Stimulated activated naive CD4-positive, alpha-beta T cell (primary cell): ENCODE measurements around the gene SLC50A1.
"Not testable (repeated sequence)": the region's sequence is repeated elsewhere in the genome, so short reads cannot be mapped to it uniquely, and the experiment has no call there.

Experiments used
- DNase-seq, 6 experiments: peaks; one replicate each; lab custom pipeline; 2025; lab: John Stamatoyannopoulos, UW

SLC50A1 gene

GRCh38 chr1:155116113-155116764 lies 19.4 kb upstream of the SLC50A1 start:
- no peak for DNase-seq

DNA sequence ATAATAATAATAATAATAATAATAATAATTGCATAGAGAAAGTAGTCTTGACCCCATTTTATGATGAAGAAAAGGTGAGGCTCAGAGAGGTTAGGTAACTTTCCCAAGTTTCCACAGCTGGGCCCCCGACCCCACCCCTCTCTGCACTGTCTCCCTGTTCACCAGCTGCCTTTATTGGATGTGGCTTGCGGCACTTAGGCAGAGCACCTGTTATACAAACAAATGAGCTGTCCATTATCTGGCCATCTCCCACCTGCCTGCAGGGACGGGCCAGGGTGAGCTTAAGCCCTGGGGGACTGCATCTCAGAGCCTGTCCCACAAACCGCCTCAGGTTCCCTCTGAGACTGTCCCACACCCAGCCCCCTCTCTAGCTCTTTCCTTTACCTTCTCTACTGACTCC lies 18.0 kb upstream of the SLC50A1 start:
- no peak for DNase-seq

GRCh38 chr1:155118090-155118489 lies 17.6 kb upstream of the SLC50A1 start:
- DNase-seq = not testable (repeated sequence)

DNA sequence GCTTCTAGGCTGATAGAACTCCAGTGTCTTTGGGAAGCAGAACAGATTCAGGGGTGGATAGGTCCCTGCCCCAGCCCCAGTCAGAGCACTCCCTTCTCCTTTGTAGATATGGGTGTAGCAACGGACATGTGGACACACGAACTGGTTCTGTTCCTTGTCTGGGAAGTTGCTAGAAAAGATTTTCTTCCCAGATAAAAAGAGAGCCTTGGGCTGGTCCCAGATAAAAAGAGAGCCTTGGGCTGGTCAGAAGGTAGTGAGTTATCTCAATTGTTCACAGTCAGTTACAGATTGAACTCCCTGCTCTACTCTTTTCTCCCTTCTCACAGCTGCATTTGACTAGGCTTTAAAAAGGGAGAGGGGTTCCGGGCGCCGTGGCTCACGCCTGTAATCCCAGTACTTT lies 15.4 kb upstream of the SLC50A1 start:
- DNase-seq = no peak

- DNase-seq = no peak
Measured at GRCh38 chr1:155121249-155121648, 14.4 kb upstream of the SLC50A1 start.

DNA sequence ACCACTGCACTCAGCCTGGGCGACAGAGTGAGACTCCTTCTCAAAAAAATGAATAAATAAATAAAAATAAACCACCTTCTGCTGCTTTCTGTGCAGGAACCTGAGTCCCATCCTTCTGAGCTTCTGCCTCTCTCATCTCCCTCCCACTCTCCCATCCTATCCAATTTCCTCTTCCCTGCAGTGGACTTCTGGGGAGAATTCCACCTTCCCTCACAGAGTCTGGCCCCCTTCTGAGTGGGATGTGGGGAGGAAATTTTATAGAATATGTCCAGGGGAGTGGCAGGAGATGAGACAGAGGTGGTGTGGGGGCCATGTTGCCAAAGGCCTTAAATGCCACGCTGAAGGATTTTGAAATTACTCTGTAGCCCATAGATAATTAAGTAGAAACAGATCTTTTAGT lies 13.3 kb upstream of the SLC50A1 start:
- no peak for DNase-seq

DNA sequence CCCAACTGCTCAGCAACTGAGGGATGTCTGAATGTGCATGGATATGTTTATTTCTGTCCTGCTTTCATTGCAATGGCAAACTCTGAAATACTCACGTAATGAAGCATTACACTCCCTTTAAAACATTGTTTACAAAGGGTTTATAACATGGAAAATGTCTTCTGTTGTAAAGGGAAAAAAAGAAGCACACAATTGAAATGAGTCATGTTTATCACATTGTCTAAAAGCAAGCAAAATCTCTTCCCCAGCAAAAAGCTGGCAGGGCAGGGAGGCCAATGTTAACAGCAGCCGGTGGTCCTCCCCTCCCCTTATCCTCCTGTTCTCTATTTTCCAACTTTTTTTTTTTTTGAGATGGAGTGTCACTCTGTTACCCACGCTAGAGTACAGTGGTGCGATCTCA lies 11.9 kb upstream of the SLC50A1 start:
- no peak for DNase-seq

DNA sequence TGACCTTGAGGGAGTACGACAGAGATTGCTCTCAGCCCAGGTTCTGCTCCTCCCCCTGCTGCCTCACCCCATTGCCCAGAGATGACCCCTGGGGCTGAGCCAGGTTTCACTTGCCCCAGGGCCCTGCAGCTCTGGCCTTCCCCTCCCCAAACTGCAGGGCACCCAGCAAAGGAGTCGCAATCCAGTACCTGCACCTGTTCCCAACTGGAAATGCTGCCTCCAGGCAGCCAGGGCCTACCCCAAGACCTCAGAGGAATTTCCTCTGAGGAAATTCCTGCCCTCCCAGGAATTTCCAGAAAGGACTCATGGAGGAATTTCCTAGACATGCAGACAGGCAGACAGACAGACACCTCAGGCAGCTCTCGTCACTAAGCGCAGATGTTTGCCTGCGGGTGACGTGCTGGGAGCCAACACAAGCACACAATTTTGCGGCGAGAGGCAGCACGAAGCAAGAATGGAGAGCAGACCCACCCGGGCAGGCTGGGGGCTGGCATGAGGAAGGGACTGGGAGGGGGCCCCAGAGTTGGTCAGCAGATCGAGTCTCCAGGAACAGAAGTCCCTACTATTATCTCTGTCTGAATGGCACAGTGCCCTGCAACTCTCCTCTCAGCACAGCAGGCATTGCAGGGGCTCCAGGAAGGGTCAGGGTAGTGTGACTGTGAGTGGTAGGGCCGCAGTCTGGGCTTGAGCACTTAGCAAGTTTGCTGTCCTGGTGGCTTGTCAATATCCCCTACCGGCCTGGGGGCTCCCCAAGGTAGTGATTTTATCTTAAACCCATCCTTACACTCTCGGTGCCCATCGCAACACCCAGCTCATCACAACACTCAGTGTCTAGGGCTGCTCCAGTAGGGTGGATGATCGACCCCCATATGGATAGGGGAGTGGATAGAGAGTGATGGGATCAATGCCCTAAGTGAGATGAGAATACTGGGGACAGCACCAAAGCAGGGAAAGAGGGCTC lies 10.9 kb upstream of the SLC50A1 start:
- DNase-seq = no peak

GRCh38 chr1:155125511-155125945 lies 10.1 kb upstream of the SLC50A1 start:
- DNase-seq = no peak

DNA sequence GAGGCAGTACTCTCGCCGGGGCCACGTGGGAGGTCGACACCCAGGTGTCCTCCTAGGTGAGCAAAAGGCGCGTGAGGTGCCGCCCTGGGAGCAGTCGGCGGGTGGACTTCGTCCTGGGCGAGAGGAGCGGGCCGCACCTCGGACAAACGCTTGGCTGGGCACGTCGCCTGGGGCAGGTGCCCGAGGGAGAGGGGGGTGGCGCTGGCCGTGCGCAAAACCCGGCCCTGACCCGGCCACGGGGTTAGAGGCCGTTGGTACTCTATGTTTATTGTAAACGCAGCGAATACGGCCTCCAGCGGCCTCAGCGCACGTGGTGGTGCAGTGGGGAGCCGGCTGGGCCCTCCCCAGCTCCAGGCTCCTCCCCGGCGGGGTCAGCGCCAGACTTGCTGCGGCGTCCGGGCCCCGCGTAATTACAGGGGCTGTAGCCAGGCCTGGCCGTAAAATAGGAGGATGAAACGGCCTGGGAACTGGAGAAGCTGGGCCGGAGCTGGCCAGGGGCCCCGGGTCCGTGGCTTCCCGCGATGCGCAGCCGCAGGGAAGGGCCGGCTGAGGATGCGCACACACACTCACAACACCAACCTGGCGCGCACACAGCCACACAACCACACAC lies 9.6 kb upstream of the SLC50A1 start:
- DNase-seq = no peak

- peak in 4 of 6 experiments; percentile 20 to 55 (median 44) for DNase-seq
Measured at GRCh38 chr1:155126556-155127104, 9.0 kb upstream of the SLC50A1 start.

DNA sequence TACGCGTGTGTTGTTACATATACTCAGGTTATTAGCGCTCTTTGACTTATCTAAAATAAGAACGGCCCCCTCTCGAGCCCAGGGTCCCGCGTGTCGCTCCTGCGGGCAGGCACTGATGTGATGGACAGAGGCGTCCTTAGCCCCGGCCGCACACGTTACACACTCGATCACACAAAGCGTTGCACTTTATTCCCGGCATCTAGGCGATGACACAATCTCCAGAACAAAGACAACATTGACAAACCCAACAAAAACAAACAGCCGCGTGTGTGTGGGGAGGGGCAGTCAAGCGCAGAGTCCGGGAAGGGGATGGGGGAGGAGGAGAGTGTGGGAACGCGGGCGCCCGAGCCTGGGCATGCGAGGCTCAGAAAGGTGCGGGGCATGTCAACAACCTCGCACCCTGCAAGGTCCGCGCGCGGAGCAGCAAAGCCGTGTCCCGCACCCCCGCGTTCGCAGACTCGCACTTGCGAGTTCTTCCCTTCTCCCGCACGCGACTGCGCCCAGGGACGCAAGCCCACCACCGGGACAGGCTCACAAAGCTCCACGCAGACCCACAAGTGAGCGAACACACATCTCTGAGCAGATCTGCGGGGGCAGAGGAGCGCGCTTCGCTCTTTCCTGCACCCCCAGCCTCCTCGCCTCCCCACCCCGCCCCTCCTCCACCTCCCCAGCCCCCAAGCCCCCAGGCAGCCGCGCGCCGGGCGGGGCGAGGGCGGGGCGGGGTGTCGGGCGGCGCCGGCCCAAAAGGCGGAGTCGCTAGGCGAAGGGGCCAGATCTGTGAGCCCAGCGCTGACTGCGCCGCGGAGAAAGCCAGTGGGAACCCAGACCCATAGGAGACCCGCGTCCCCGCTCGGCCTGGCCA lies 8.3 kb upstream of the SLC50A1 start, which contains the start of gene EFNA1:
Gene EFNA1 (plus strand): TSS at position 772 of the 862 bp plus-strand sequence. CDS start 102 bp downstream, outside the sequence.
- peak in 5 of 6 experiments; percentile 33 to 53 (median 46) for DNase-seq

GRCh38 chr1:155127967-155128754 lies 7.5 kb upstream of the SLC50A1 start:
- DNase-seq = no peak

- peak in 1 of 6 experiments; percentile 22 for DNase-seq
Measured at GRCh38 chr1:155128755-155129473, 6.7 kb upstream of the SLC50A1 start.

DNA sequence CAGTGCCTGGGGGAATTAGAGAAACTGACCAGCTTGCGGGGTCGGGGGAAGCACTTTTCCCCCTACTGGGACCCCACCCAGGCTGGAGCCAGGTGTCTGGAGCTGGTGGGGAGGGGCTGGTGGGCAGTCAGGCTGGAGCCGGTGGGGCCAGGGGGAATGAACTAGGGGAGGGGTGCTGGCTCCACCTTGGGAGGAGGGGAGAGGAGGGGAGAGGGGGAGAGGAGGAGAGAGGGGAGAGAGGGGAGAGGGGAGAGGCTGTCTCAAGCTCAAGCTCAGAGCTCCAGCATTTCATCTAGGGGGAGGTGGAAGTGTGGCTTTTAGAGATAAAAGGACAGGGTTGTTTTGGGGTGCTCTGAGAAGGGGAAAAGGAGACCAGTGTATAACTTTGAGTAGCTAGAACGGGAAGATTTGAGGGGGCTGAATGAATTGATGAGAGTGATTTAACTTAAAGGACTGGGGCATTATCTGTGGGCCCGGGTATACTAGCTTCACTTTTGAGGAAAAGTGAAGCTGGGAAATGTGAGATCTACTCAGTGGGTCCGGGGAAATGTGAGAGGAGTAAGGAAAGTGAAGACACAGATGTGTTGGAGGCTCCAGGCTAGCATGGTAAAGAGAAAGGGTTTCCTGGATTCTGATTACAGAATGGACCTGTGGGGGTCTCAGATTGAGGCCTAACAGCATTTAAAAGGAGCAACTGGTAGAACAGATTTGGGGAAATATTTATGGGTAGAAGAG lies 5.2 kb upstream of the SLC50A1 start:
- no peak for DNase-seq

DNA sequence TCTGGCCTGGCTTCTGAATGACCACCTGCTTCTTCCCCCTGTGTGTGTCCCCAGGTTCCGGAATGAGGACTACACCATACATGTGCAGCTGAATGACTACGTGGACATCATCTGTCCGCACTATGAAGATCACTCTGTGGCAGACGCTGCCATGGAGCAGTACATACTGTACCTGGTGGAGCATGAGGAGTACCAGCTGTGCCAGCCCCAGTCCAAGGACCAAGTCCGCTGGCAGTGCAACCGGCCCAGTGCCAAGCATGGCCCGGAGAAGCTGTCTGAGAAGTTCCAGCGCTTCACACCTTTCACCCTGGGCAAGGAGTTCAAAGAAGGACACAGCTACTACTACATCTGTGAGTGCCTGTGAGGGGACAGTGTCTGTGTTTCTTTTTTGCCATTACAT lies 4.4 kb upstream of the SLC50A1 start:
- DNase-seq = no peak

- no peak for DNase-seq
Measured at GRCh38 chr1:155131856-155132255, 3.8 kb upstream of the SLC50A1 start.

- no peak for DNase-seq
Measured at GRCh38 chr1:155133799-155134281, 1.8 kb upstream of the SLC50A1 start.

- DNase-seq = no peak
Measured at GRCh38 chr1:155134322-155134721, 1.3 kb upstream of the SLC50A1 start.
